Measurements from ENCODE around the gene DTD1. TPM values are rescaled to one million over a fixed set of nuclear protein-coding genes. Genes with fewer than 3 reads are reported as not detected.

The DTD1 gene
- total RNA-seq, 2 experiments from 2014 or later = 46.4 to 47.1 TPM

GRCh38 chr20:18645196-18645745 is 57.4 kb downstream of the DTD1 start:
- no peaks in the 10 kb centered on the region for H3K27me3 Mint-ChIP-seq (ENCODE audit: low read depth)
- intact Hi-C loops (cut with micrococcal nuclease) = no loop called here
- no peak overlapping the region for H3K4me3 Mint-ChIP-seq
- DNase-seq = no peak
- H3K9me3 Mint-ChIP-seq = no peaks in the 10 kb centered on the region
- H3K27ac Mint-ChIP-seq = no peak overlapping the region
- CTCF ChIA-PET = interaction anchor here (0.7 kb wide), 1 partner anchor 13 kb away, joined by 3 read pairs; no protein-coding TSS in a partner anchor
- H3K36me3 Mint-ChIP-seq (ENCODE audit: low read depth) = peaks cover 10% of the 10 kb centered on the region
- no peaks in the 10 kb centered on the region for H3K4me1 Mint-ChIP-seq (ENCODE audit: low read depth)

DNA sequence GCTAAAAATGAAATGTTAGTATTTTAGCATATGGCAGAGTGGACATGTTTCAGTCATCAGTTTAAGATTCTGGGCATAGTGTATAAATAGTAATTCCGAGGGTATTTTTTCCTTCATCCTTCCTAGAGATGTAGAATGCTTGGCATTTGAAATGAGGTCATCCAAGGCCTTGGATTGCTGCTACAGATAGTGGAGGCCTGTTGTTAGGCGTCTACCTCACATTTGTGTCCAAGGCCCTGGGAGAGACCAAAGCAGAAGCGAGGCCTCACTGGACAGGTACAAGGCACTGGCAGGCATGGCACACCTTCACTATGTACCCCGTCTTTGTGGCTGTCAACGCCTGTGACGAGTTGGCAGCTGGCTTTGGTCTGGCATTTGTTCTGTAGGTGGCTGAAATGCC is 58.0 kb downstream of the DTD1 start:
- DNase-seq = no peak
- no peaks in the 10 kb centered on the region for H3K27me3 Mint-ChIP-seq (ENCODE audit: low read depth)
- intact Hi-C loops (cut with micrococcal nuclease) = no loop called here
- no peak overlapping the region for H3K4me3 Mint-ChIP-seq
- CTCF ChIA-PET = no interaction called here
- H3K36me3 Mint-ChIP-seq (ENCODE audit: low read depth) = peaks cover 10% of the 10 kb centered on the region
- H3K27ac Mint-ChIP-seq = no peak overlapping the region
- H3K4me1 Mint-ChIP-seq (ENCODE audit: low read depth) = no peaks in the 10 kb centered on the region
- H3K9me3 Mint-ChIP-seq = no peaks in the 10 kb centered on the region

GRCh38 chr20:18647777-18648176 is 59.9 kb downstream of the DTD1 start:
- Mint-ChIP-seq H3K27me3 (ENCODE audit: low read depth) (no peaks in the 10 kb centered on the region), H3K4me1 (ENCODE audit: low read depth) (no peaks in the 10 kb centered on the region), H3K36me3 (ENCODE audit: low read depth) (peaks cover 3% of the 10 kb centered on the region), H3K9me3 (no peaks in the 10 kb centered on the region), H3K4me3 (no peak overlapping the region), H3K27ac (no peak overlapping the region)
- intact Hi-C loops (cut with micrococcal nuclease) = no loop called here
- CTCF ChIA-PET = no interaction called here
- no peak for DNase-seq

DNA sequence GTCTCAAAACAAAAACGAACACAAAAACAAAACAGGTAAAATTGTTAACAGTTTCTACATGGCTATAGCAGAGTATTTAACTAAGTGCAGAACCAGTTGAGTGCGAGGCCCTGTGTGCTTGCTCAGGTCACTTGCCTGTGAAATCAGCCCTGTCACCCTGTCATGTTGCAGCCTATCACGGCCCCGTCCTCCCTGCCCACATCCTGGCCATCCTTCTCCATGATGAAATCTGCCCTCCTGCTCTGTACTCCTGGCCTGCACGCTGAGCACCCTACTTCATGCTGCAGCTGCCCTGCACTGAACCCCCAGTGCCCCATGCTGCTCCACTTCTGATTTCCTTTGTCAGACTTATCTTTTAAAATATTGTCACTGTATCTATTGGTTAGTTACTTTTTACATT is 62.4 kb downstream of the DTD1 start:
- Mint-ChIP-seq H3K4me3 (no peak overlapping the region), H3K9me3 (no peaks in the 10 kb centered on the region), H3K27me3 (ENCODE audit: low read depth) (no peaks in the 10 kb centered on the region), H3K4me1 (ENCODE audit: low read depth) (no peaks in the 10 kb centered on the region), H3K27ac (no peak overlapping the region), H3K36me3 (ENCODE audit: low read depth) (peaks cover 2% of the 10 kb centered on the region)
- DNase-seq = no peak
- intact Hi-C loops (cut with micrococcal nuclease) = no loop called here
- CTCF ChIA-PET = no interaction called here

GRCh38 chr20:18653736-18654447 is 66.0 kb downstream of the DTD1 start:
- no peaks in the 10 kb centered on the region for H3K27me3 Mint-ChIP-seq (ENCODE audit: low read depth)
- CTCF ChIA-PET = interaction anchor here (1.4 kb wide), 1 partner anchor 22 kb away, joined by 4 read pairs; no protein-coding TSS in a partner anchor
- no peak for DNase-seq
- intact Hi-C loops (cut with micrococcal nuclease) = no loop called here
- H3K9me3 Mint-ChIP-seq = no peaks in the 10 kb centered on the region
- no peak overlapping the region for H3K27ac Mint-ChIP-seq
- H3K4me3 Mint-ChIP-seq = no peak overlapping the region
- peaks cover 5% of the 10 kb centered on the region for H3K36me3 Mint-ChIP-seq (ENCODE audit: low read depth)
- H3K4me1 Mint-ChIP-seq (ENCODE audit: low read depth) = no peaks in the 10 kb centered on the region

- no peak for DNase-seq
- CTCF ChIA-PET = no interaction called here
- Mint-ChIP-seq H3K4me3 (no peak overlapping the region), H3K27ac (no peak overlapping the region), H3K36me3 (ENCODE audit: low read depth) (peaks cover 5% of the 10 kb centered on the region), H3K9me3 (no peaks in the 10 kb centered on the region), H3K4me1 (ENCODE audit: low read depth) (no peaks in the 10 kb centered on the region), H3K27me3 (ENCODE audit: low read depth) (no peaks in the 10 kb centered on the region)
- intact Hi-C loops (cut with micrococcal nuclease) = no loop called here
Observed at GRCh38 chr20:18654448-18654773, 66.6 kb downstream of the DTD1 start.

DNA sequence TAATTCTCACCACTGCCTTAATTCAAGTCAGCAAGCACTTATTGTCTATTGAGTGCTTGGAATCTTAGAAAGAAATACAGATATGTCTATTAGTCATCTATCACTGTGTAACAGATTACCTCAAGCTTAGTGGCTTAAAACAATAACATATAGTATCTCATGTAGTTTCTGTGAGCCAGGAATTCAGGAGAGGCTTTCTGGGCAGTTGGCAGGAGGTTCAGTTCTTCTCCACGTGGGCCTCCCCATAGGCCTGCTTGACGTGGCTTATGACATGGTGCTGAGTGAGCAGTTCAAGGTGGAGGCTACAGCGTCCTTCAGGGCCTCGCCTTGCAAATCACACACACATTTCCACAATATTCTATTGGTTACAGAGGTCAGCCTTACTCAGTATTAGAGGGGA is 69.7 kb downstream of the DTD1 start:
- CTCF ChIA-PET = no interaction called here
- Mint-ChIP-seq H3K36me3 (ENCODE audit: low read depth) (peaks cover 5% of the 10 kb centered on the region), H3K27me3 (ENCODE audit: low read depth) (no peaks in the 10 kb centered on the region), H3K4me3 (no peak overlapping the region), H3K9me3 (no peaks in the 10 kb centered on the region), H3K27ac (no peak overlapping the region), H3K4me1 (ENCODE audit: low read depth) (peaks cover 3% of the 10 kb centered on the region)
- intact Hi-C loops (cut with micrococcal nuclease) = no loop called here
- no peak for DNase-seq

GRCh38 chr20:18662279-18663040 is 74.6 kb downstream of the DTD1 start:
- Mint-ChIP-seq H3K4me1 (ENCODE audit: low read depth) (peaks cover 3% of the 10 kb centered on the region), H3K27me3 (ENCODE audit: low read depth) (no peaks in the 10 kb centered on the region), H3K27ac (no peak overlapping the region), H3K36me3 (ENCODE audit: low read depth) (no peaks in the 10 kb centered on the region), H3K4me3 (no peak overlapping the region), H3K9me3 (no peaks in the 10 kb centered on the region)
- intact Hi-C loops (cut with micrococcal nuclease) = no loop called here
- peak; percentile 5 for DNase-seq
- CTCF ChIA-PET = no interaction called here

DNA sequence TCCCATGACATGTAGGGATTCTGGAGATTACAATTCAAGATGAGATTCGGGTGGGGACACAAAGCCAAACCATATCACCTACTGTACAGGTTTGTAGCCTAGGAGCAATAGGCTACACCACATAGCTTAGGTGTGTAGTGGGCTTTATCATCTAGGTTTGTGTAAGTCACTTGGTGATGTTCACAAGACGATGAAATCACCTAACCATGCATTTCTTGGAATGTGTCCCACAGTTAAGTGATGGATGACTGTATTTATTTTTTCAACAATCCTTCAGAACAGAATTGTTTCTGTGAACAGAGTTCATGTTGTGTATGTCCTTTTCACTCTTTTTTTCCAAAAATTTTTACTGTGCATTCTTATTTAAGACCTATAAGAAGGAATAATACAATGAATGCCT is 76.1 kb downstream of the DTD1 start:
- H3K36me3 Mint-ChIP-seq (ENCODE audit: low read depth) = no peaks in the 10 kb centered on the region
- no peaks in the 10 kb centered on the region for H3K9me3 Mint-ChIP-seq
- H3K27ac Mint-ChIP-seq = no peak overlapping the region
- CTCF ChIA-PET = no interaction called here
- H3K4me3 Mint-ChIP-seq = no peak overlapping the region
- DNase-seq = no peak
- peaks cover 3% of the 10 kb centered on the region for H3K4me1 Mint-ChIP-seq (ENCODE audit: low read depth)
- no peaks in the 10 kb centered on the region for H3K27me3 Mint-ChIP-seq (ENCODE audit: low read depth)
- intact Hi-C loops (cut with micrococcal nuclease) = no loop called here

DNA sequence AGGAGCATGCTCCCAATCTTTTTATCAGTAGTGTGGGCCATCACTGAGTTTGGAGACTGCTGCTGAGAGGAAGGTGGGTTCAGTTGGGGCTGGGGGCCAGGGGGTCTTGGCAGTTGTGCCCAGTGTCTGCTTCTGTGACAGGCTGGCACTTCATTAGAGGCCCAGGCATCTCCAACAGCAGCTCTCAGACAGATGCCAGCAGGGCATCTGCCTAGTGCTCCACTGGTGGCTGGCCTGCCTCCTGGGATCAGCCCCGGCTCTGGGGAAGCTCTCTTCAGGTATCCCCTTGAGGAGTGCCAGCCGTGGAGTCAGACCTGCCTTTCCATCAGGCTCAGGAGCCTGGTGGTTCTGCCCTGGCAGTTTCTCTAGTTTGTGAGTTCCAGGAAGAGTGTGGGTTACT is 77.3 kb downstream of the DTD1 start:
- no peak for DNase-seq
- Mint-ChIP-seq H3K27me3 (ENCODE audit: low read depth) (no peaks in the 10 kb centered on the region), H3K27ac (no peak overlapping the region), H3K9me3 (no peaks in the 10 kb centered on the region), H3K4me3 (no peak overlapping the region), H3K4me1 (ENCODE audit: low read depth) (peaks cover 3% of the 10 kb centered on the region), H3K36me3 (ENCODE audit: low read depth) (no peaks in the 10 kb centered on the region)
- CTCF ChIA-PET = no interaction called here
- intact Hi-C loops (cut with micrococcal nuclease) = no loop called here

GRCh38 chr20:18666803-18667415 is 79.1 kb downstream of the DTD1 start:
- H3K36me3 Mint-ChIP-seq (ENCODE audit: low read depth) = peaks cover 3% of the 10 kb centered on the region

DNA sequence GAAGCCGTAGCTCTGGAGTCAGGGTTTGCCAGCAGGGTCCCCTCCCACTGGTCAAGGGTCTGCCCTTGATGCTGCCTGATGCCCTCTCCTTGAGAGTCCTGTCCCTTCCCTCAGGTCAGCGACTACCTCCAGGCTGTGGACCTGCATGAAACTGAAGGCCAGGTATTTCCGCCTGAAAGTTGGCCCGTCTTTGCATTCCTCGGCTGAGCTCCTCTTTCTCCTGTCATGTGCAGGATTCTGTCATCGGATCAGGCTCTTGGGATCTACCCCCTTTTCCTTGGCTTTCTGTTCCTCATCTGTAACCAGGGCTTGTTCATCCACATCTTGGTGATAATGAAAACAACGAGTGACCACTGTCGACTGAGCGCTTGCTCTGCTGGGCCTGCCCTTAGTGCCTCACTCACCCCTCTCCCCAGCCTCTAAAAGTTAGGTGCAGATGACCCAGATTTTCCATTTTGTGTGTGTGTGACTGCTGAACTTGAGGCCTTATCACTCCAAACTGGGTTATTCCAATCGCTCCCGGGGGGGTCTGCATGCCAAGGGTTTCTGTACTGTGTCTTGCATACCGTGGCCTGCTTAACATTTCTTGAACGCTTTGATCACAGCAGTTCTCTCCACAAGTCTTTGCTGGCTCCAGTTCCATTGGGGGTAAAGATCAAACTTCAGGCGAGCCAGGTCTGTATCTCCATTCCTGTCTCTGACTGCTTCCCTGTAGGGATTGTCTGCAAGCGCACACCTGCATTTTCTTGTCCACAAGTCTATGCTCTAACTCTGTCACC is 81.6 kb downstream of the DTD1 start:
- no peak overlapping the region for H3K4me3 Mint-ChIP-seq
- H3K36me3 Mint-ChIP-seq (ENCODE audit: low read depth) = peaks cover 3% of the 10 kb centered on the region
- CTCF ChIA-PET = interaction anchor here (1.2 kb wide), 1 partner anchor 8 kb away, joined by 4 read pairs; no protein-coding TSS in a partner anchor
- no peak for DNase-seq
- H3K4me1 Mint-ChIP-seq (ENCODE audit: low read depth) = no peaks in the 10 kb centered on the region
- H3K9me3 Mint-ChIP-seq = no peaks in the 10 kb centered on the region
- H3K27ac Mint-ChIP-seq = no peak overlapping the region
- intact Hi-C loops (cut with micrococcal nuclease) = no loop called here
- H3K27me3 Mint-ChIP-seq (ENCODE audit: low read depth) = no peaks in the 10 kb centered on the region

More at GRCh38 chr20:18666803-18667415, 79.1 kb downstream of the DTD1 start:
- Mint-ChIP-seq H3K27ac (no peak overlapping the region), H3K4me3 (no peak overlapping the region), H3K9me3 (no peaks in the 10 kb centered on the region), H3K27me3 (ENCODE audit: low read depth) (no peaks in the 10 kb centered on the region), H3K4me1 (ENCODE audit: low read depth) (peaks cover 3% of the 10 kb centered on the region)
- intact Hi-C loops (cut with micrococcal nuclease) = no loop called here
- DNase-seq = no peak
- CTCF ChIA-PET = no interaction called here

All from activated naive CD4-positive, alpha-beta T cell treated with anti-CD3 and anti-CD28 coated beads for 36 hours (primary cell).